Head of caudate nucleus (tissue), 42 donors: ENCODE results near the gene DLGAP4.

Experiments
- DNase-seq, 42 donors: peaks; one replicate each; pipeline versions ENCODE4 v3.0.0 to v3.0.0-alpha.2; 2020 to 2021; ENCODE audit warnings: mixed read lengths in 7 of 42
- intact Hi-C: fragments of 100-400 bp; cut with DNase I; formaldehyde crosslinking; loops from one replicate; pipeline ENCODE4 v1.15.0; 2022

DLGAP4 gene

GRCh38 chr20:36573798-36574365 is 267.7 kb downstream of the DLGAP4 start:
- intact Hi-C loops = no loop called here
- peak in 35 of 42 donors; percentile 18 to 73 (median 42) for DNase-seq

GRCh38 chr20:36574366-36575135 is 268.4 kb downstream of the DLGAP4 start:
- intact Hi-C loops = no loop called here
- peak in 19 of 42 donors; percentile 5 to 51 (median 25) for DNase-seq

- no peak for DNase-seq
- intact Hi-C loops = no loop called here
Measured at GRCh38 chr20:36576081-36576445, 269.9 kb downstream of the DLGAP4 start.
